WTC11 (cell line): ENCODE data around the gene FYCO1. TPM values are rescaled to one million over a fixed set of nuclear protein-coding genes. Genes with fewer than 3 reads are reported as not detected.

ENCODE experiments used
- ATAC-seq: fragments of 200-7000 bp; cut with Tn5 transposase; 2 replicates; pipeline ENCODE4 v1.10.0; 2021; ENCODE audit warnings: mild to moderate bottlenecking, moderate library complexity
- CTCF ChIA-PET: fragments of 300-600 bp; sonication (Branson Sonifier 250); formaldehyde crosslinking; loops from one replicate; lab custom pipeline; 2021; ENCODE audit warnings: antibody characterized with exemption; lab: Charles Lee
- POLR2A ChIA-PET: fragments of 350-600 bp; sonication (Branson Sonifier 250); formaldehyde crosslinking; loops from one replicate; lab custom pipeline; 2021; ENCODE audit warnings: antibody characterized with exemption; lab: Charles Lee
- DNase-seq: peaks from one replicate; pipeline ENCODE4 v3.0.0; 2021; ENCODE audit warnings: low spot score
- H3K27ac Mint-ChIP-seq: 2 replicates; pipeline ENCODE4 v1.8.0; 2021; ENCODE audit warnings: mixed read lengths
- H3K27me3 Mint-ChIP-seq: 2 replicates; pipeline ENCODE4 v1.8.0; 2021; ENCODE audit warnings: low read depth, mild to moderate bottlenecking, moderate library complexity, mixed read lengths
- H3K36me3 Mint-ChIP-seq: 2 replicates; pipeline ENCODE4 v1.8.0; 2021; ENCODE audit warnings: mixed read lengths
- H3K4me1 Mint-ChIP-seq: 2 replicates; pipeline ENCODE4 v1.8.0; 2022; ENCODE audit warnings: mixed read lengths
- H3K4me3 Mint-ChIP-seq: 2 replicates; pipeline ENCODE4 v1.8.0; 2021; ENCODE audit warnings: mild to moderate bottlenecking, moderate library complexity, mixed read lengths
- H3K9me3 Mint-ChIP-seq: 2 replicates; pipeline ENCODE4 v1.8.0; 2021; ENCODE audit warnings: mixed read lengths
- ATF1 ChIP-seq: sonication (generic); formaldehyde crosslinking; IDR thresholded peaks from 2 replicates; pipeline ENCODE4 v1.8.1; 2023; ENCODE audit warnings: mild to moderate bottlenecking, moderate library complexity, missing genetic modification reagents
- FOXJ3 ChIP-seq: sonication (generic); formaldehyde crosslinking; IDR thresholded peaks from 2 replicates; pipeline ENCODE4 v1.9.0; 2021; ENCODE audit warnings: missing genetic modification reagents, mild to moderate bottlenecking, borderline replicate concordance
- FOXP1 ChIP-seq: sonication (generic); formaldehyde crosslinking; IDR thresholded peaks from 2 replicates; pipeline ENCODE4 v1.8.0; 2022; ENCODE audit warnings: missing genetic modification reagents, mild to moderate bottlenecking, moderate library complexity, borderline replicate concordance
- GRHL2 ChIP-seq: fragments of 250-450 bp; sonication (Bioruptor Pico); IDR thresholded peaks from 2 replicates; pipeline ENCODE4 v1.8.0; 2022; ENCODE audit warnings: mild to moderate bottlenecking, moderate library complexity; ENCODE audit not compliant: insufficient replicate concordance, severe bottlenecking
- HMGA2 ChIP-seq: fragments of 250-450 bp; sonication (Bioruptor Pico); IDR thresholded peaks from 2 replicates; pipeline ENCODE4 v1.4.0; 2021; ENCODE audit warnings: mild to moderate bottlenecking, moderate library complexity
- IRF2 ChIP-seq: sonication (generic); formaldehyde crosslinking; IDR thresholded peaks from 2 replicates; pipeline ENCODE4 v1.8.0; 2022; ENCODE audit warnings: low read depth, missing genetic modification reagents, borderline replicate concordance
- JUN ChIP-seq: sonication (generic); formaldehyde crosslinking; IDR thresholded peaks from 2 replicates; pipeline ENCODE4 v1.8.0; 2023; ENCODE audit warnings: mild to moderate bottlenecking, missing genetic modification reagents
- NFE2L1 ChIP-seq: sonication (generic); formaldehyde crosslinking; IDR thresholded peaks from 2 replicates; pipeline ENCODE4 v1.8.1; 2023; ENCODE audit warnings: missing genetic modification reagents
- NR1H2 ChIP-seq: sonication (generic); formaldehyde crosslinking; IDR thresholded peaks from 2 replicates; pipeline ENCODE4 v1.9.0; 2021; ENCODE audit warnings: mild to moderate bottlenecking, moderate library complexity, missing genetic modification reagents
- OVOL2 ChIP-seq: fragments of 250-450 bp; sonication (Bioruptor Pico); IDR thresholded peaks from 2 replicates; pipeline ENCODE4 v1.9.0; 2021; ENCODE audit warnings: mild to moderate bottlenecking, borderline replicate concordance
- PRRX2 ChIP-seq: fragments of 250-450 bp; sonication (Bioruptor Pico); IDR thresholded peaks from 2 replicates; pipeline ENCODE4 v1.8.0; 2021; ENCODE audit warnings: mild to moderate bottlenecking
- SMAD4 ChIP-seq: sonication (generic); formaldehyde crosslinking; IDR thresholded peaks from 2 replicates; pipeline ENCODE4 v1.8.0; 2022; ENCODE audit warnings: mild to moderate bottlenecking, missing genetic modification reagents
- TCF7 ChIP-seq: sonication (generic); formaldehyde crosslinking; IDR thresholded peaks from 2 replicates; pipeline ENCODE4 v1.8.0; 2022; ENCODE audit warnings: mild to moderate bottlenecking, low read depth, missing genetic modification reagents, moderate library complexity
- TP53 ChIP-seq: sonication (generic); formaldehyde crosslinking; IDR thresholded peaks from 2 replicates; pipeline ENCODE4 v1.8.1; 2023; ENCODE audit warnings: mild to moderate bottlenecking, missing genetic modification reagents
- ZNF121 ChIP-seq: sonication (generic); formaldehyde crosslinking; IDR thresholded peaks from 2 replicates; pipeline ENCODE4 v1.8.0; 2023; ENCODE audit warnings: missing genetic modification reagents
- total RNA-seq: library from RNA; stranded (reverse); gene quantifications from 3 replicates; pipeline ENCODE4 v1.2.3, GENCODE V29; 2021
- TF ChIP-seq, protein P1 (sequence below): sonication (generic); formaldehyde crosslinking; IDR thresholded peaks from 2 replicates; pipeline ENCODE4 v1.8.0; 2022; ENCODE audit warnings: mild to moderate bottlenecking, missing genetic modification reagents
- TF ChIP-seq, protein P2 (sequence below): sonication (generic); formaldehyde crosslinking; IDR thresholded peaks from 2 replicates; pipeline ENCODE4 v1.8.1; 2022; ENCODE audit warnings: low read depth, mild to moderate bottlenecking, moderate library complexity, missing genetic modification reagents, borderline replicate concordance
- TF ChIP-seq, protein P3 (sequence below): sonication (generic); formaldehyde crosslinking; IDR thresholded peaks from 2 replicates; pipeline ENCODE4 v1.8.1; 2023; ENCODE audit warnings: mild to moderate bottlenecking, missing genetic modification reagents, moderate library complexity
- TF ChIP-seq, protein P4 (sequence below): sonication (generic); formaldehyde crosslinking; IDR thresholded peaks from 2 replicates; pipeline ENCODE4 v1.8.0; 2022; ENCODE audit warnings: mild to moderate bottlenecking, missing genetic modification reagents
- TF ChIP-seq, protein P5 (sequence below): sonication (generic); formaldehyde crosslinking; conservative IDR thresholded peaks from 2 replicates; pipeline ENCODE4 v1.8.1; 2023; ENCODE audit warnings: mild to moderate bottlenecking, low read depth, missing genetic modification reagents, moderate library complexity
- TF ChIP-seq, protein P6 (sequence below): fragments of 250-450 bp; sonication (Bioruptor Pico); IDR thresholded peaks from 2 replicates; pipeline ENCODE4 v1.9.0; 2021; ENCODE audit warnings: moderate library complexity, mild to moderate bottlenecking, inconsistent platforms, borderline replicate concordance
- TF ChIP-seq, protein P7 (sequence below): fragments of 250-450 bp; sonication (Bioruptor Pico); IDR thresholded peaks from 2 replicates; pipeline ENCODE4 v1.9.0; 2021; ENCODE audit warnings: mild to moderate bottlenecking

The FYCO1 gene
- total RNA-seq, 1 experiment from 2014 or later = 13.9 TPM

DNA sequence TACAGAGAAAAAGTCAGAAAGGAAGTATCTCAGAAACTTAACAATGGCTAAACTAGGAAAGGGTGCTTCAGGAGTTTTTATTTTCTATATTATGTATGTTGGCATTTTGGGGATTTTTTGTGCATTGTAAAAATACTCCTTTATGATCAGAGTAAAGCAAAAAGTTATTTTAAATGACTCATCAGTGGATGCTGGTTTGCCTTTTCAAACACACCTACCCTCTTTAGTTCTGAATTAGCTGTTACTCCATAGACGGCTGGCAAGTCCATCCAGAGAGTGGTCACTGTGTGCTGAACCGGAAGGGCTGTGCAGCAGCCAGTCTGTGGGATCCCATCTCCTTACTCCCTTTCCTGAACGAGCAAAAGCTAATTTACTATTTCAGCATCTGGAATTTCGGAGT is 108.3 kb downstream of the FYCO1 start:
- peaks cover 10% of the 10 kb centered on the region for H3K4me1 Mint-ChIP-seq
- ChIA-PET POLR2A (no interaction called here), CTCF (interaction anchor here (1.4 kb wide), 1 partner anchor 90 kb away, joined by 3 read pairs; no protein-coding TSS in a partner anchor)
- H3K27ac Mint-ChIP-seq = no peak overlapping the region
- no peaks in the 10 kb centered on the region for H3K36me3 Mint-ChIP-seq
- no peak for DNase-seq
- peaks cover 8% of the 10 kb centered on the region for H3K27me3 Mint-ChIP-seq
- H3K9me3 Mint-ChIP-seq = peaks cover 5% of the 10 kb centered on the region
- no peak overlapping the region for H3K4me3 Mint-ChIP-seq
- ATAC-seq = no peak
- TF ChIP-seq IRF2 (CRISPR knock-in tag) = no peak
- TF ChIP-seq ATF1 (CRISPR knock-in tag) = no peak
- TF ChIP-seq, protein P1, sequence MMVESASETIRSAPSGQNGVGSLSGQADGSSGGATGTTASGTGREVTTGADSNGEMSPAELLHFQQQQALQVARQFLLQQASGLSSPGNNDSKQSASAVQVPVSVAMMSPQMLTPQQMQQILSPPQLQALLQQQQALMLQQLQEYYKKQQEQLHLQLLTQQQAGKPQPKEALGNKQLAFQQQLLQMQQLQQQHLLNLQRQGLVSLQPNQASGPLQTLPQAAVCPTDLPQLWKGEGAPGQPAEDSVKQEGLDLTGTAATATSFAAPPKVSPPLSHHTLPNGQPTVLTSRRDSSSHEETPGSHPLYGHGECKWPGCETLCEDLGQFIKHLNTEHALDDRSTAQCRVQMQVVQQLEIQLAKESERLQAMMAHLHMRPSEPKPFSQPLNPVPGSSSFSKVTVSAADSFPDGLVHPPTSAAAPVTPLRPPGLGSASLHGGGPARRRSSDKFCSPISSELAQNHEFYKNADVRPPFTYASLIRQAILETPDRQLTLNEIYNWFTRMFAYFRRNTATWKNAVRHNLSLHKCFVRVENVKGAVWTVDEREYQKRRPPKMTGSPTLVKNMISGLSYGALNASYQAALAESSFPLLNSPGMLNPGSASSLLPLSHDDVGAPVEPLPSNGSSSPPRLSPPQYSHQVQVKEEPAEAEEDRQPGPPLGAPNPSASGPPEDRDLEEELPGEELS (CRISPR knock-in tag) = no peak
- TF ChIP-seq JUN (CRISPR knock-in tag) = no peak
- no peak for TF ChIP-seq FOXP1
- TF ChIP-seq, protein P2, sequence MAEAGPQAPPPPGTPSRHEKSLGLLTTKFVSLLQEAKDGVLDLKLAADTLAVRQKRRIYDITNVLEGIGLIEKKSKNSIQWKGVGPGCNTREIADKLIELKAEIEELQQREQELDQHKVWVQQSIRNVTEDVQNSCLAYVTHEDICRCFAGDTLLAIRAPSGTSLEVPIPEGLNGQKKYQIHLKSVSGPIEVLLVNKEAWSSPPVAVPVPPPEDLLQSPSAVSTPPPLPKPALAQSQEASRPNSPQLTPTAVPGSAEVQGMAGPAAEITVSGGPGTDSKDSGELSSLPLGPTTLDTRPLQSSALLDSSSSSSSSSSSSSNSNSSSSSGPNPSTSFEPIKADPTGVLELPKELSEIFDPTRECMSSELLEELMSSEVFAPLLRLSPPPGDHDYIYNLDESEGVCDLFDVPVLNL (CRISPR knock-in tag) = no peak
- no peak for TF ChIP-seq OVOL2 (CRISPR knock-in tag)
- no peak for TF ChIP-seq GRHL2
- TF ChIP-seq PRRX2 (CRISPR knock-in tag) = no peak
- TF ChIP-seq NFE2L1 (CRISPR knock-in tag) = no peak

DNA sequence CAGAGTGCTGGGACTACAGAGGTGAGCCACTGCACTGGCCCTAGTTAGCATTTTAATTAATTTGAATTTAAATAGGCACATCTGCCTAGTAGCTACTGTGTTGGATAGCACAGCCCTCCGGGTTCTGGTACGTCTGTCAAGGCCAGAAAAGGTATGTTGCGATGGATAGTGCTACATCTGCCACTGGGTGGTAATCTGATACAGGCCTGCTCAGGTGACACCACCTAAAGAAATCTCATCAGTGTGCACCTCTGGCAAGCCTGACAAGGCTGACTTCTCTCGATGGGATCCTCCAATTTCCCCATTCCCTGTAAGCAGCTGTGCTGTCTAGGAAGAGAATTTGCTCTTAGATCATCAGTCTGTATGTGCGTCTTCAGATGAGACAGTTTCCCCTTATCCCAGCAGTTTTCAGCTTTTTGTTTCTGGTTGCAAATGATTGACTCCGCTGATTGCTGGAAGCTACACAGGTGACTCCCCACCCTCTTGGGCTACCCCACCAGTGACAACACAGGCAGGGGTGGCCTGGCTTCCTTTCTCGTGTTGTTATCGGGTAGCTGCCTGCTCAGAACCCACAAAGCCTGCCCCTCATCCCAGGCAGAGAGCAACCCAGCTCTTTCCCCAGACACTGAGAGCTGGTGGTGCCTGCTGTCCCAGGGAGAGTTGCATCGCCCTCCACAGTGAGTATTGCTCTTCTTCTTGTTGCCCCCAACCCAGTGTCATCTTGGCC is 109.5 kb downstream of the FYCO1 start, which contains the start of gene CCR9:
TSS of gene CCR9 (plus strand) at position 565 of the 727 bp plus-strand sequence. CDS start 8,391 bp downstream, outside the sequence.
- H3K36me3 Mint-ChIP-seq = no peaks in the 10 kb centered on the region
- H3K9me3 Mint-ChIP-seq = no peaks in the 10 kb centered on the region
- ChIA-PET POLR2A (interaction anchor here (0.6 kb wide), 1 partner anchor 831 kb away, joined by 3 read pairs; no protein-coding TSS in a partner anchor), CTCF (interaction anchor here (0.5 to 1.0 kb wide), 2 partner anchors 53 to 237 kb away, joined by 3 to 4 read pairs; no protein-coding TSS in a partner anchor)
- H3K4me1 Mint-ChIP-seq = peaks cover 10% of the 10 kb centered on the region
- H3K27me3 Mint-ChIP-seq = peaks cover 7% of the 10 kb centered on the region
- H3K27ac Mint-ChIP-seq = no peak within 1 kb of the TSS
- ATAC-seq (peak; percentile 63; the same call in 1 of the 2 replicates), DNase-seq (no peak)
- no peak within 1 kb of the TSS for H3K4me3 Mint-ChIP-seq
- no peak for TF ChIP-seq NFE2L1 (CRISPR knock-in tag)
- no peak for TF ChIP-seq SMAD4 (CRISPR knock-in tag)
- TF ChIP-seq, protein P3, sequence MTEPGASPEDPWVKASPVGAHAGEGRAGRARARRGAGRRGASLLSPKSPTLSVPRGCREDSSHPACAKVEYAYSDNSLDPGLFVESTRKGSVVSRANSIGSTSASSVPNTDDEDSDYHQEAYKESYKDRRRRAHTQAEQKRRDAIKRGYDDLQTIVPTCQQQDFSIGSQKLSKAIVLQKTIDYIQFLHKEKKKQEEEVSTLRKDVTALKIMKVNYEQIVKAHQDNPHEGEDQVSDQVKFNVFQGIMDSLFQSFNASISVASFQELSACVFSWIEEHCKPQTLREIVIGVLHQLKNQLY (CRISPR knock-in tag) = no peak
- no peak for TF ChIP-seq ZNF121 (CRISPR knock-in tag)
- no peak for TF ChIP-seq ATF1 (CRISPR knock-in tag)
- TF ChIP-seq, protein P4, sequence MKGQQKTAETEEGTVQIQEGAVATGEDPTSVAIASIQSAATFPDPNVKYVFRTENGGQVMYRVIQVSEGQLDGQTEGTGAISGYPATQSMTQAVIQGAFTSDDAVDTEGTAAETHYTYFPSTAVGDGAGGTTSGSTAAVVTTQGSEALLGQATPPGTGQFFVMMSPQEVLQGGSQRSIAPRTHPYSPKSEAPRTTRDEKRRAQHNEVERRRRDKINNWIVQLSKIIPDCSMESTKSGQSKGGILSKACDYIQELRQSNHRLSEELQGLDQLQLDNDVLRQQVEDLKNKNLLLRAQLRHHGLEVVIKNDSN (CRISPR knock-in tag) = no peak
- no peak for TF ChIP-seq TP53 (CRISPR knock-in tag)
- no peak for TF ChIP-seq NR1H2 (CRISPR knock-in tag)
- TF ChIP-seq, protein P5, sequence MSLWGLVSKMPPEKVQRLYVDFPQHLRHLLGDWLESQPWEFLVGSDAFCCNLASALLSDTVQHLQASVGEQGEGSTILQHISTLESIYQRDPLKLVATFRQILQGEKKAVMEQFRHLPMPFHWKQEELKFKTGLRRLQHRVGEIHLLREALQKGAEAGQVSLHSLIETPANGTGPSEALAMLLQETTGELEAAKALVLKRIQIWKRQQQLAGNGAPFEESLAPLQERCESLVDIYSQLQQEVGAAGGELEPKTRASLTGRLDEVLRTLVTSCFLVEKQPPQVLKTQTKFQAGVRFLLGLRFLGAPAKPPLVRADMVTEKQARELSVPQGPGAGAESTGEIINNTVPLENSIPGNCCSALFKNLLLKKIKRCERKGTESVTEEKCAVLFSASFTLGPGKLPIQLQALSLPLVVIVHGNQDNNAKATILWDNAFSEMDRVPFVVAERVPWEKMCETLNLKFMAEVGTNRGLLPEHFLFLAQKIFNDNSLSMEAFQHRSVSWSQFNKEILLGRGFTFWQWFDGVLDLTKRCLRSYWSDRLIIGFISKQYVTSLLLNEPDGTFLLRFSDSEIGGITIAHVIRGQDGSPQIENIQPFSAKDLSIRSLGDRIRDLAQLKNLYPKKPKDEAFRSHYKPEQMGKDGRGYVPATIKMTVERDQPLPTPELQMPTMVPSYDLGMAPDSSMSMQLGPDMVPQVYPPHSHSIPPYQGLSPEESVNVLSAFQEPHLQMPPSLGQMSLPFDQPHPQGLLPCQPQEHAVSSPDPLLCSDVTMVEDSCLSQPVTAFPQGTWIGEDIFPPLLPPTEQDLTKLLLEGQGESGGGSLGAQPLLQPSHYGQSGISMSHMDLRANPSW (CRISPR knock-in tag) = no peak
- TF ChIP-seq, protein P6, sequence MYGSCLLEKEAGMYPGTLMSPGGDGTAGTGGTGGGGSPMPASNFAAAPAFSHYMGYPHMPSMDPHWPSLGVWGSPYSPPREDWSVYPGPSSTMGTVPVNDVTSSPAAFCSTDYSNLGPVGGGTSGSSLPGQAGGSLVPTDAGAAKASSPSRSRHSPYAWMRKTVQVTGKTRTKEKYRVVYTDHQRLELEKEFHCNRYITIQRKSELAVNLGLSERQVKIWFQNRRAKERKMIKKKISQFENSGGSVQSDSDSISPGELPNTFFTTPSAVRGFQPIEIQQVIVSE = no peak
- no peak for TF ChIP-seq TCF7 (CRISPR knock-in tag)
- TF ChIP-seq, protein P7, sequence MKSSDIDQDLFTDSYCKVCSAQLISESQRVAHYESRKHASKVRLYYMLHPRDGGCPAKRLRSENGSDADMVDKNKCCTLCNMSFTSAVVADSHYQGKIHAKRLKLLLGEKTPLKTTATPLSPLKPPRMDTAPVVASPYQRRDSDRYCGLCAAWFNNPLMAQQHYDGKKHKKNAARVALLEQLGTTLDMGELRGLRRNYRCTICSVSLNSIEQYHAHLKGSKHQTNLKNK (CRISPR knock-in tag) = no peak
- no peak for TF ChIP-seq FOXJ3 (CRISPR knock-in tag)
- TF ChIP-seq FOXP1 = no peak
- TF ChIP-seq, protein P2 (CRISPR knock-in tag) = no peak
- no peak for TF ChIP-seq HMGA2 (CRISPR knock-in tag)
- TF ChIP-seq, all 79 proteins: peak for 0
